Measurements from ENCODE around the gene URB1. TPM values are rescaled to one million over a fixed set of nuclear protein-coding genes. Genes with fewer than 3 reads are reported as not detected.

The URB1 gene
- total RNA-seq, 1 experiment from 2014 or later = 20.9 TPM

GRCh38 chr21:32331444-32332305 is 61.1 kb downstream of the URB1 start:
- DNase-seq (ENCODE audit: low spot score) = no peak
- in situ Hi-C loops (cut with HindIII; ENCODE audit: low sequenced_read_pairs) = no loop called here

GRCh38 chr21:32330784-32331311 is 62.0 kb downstream of the URB1 start:
- in situ Hi-C loops (cut with HindIII; ENCODE audit: low sequenced_read_pairs) = no loop called here
- DNase-seq (ENCODE audit: low spot score) = no peak

DNA sequence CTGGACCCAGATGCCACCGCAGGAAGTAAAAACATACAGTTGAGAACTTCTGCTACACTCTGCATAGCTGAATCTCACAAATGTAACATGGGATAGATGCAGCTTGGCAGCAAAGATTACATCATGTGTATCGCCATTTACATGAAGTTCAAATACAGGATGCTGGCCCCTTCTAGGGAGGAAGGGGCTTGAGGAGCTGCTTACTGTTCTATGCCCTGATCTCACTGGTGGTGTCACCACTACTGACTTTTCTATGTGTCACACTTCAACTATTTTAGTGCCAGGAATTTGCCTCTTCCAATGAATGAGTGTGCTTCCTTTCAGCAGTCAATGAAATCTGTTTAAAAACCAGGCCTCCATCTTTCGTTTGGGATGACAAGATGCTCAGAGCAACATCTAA is 63.0 kb downstream of the URB1 start:
- DNase-seq (ENCODE audit: low spot score) = no peak
- in situ Hi-C loops (cut with HindIII; ENCODE audit: low sequenced_read_pairs) = no loop called here

DNA sequence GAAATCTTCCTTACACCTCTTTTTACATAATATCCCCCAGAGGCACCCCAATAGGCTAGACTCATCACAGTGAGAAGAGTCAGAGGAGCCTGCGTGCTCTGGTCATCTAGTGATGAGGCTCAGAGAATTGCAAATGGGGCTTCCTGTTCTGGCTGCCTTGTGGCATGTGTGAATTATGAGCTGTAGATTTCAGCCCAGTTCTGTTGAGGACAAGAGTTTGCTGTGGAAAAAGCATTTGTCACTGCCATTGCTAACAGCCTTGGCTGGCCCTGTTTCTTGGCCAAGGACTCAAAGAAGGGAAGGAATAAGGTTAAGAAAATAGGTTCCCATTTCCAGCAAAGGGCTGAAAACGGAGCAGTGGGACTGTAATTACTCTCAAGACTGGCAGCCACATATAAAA is 63.5 kb downstream of the URB1 start:
- in situ Hi-C loops (cut with HindIII; ENCODE audit: low sequenced_read_pairs) = no loop called here
- no peak for DNase-seq (ENCODE audit: low spot score)

- in situ Hi-C loops (cut with HindIII; ENCODE audit: low sequenced_read_pairs) = no loop called here
- no peak for DNase-seq (ENCODE audit: low spot score)
Observed at GRCh38 chr21:32328595-32328994, 64.2 kb downstream of the URB1 start.

DNA sequence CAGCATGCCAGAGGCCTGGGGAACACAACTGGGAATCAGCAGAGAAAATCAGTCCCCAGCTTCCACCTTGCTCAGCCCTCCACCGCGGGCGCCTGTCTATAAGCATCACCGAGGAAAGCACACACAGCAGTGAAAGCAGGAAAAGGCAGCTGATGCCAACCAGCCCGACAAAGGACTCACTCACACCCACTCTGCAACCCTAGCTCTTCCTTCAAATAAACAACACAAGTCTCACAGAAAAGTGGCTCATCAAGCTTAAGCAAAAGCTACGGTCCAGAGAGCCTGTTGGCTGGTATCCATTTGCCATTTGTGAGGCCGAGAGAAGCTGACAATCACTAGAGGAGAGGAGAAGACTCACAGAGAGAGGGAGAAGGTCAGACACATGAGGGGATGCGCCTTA is 67.1 kb downstream of the URB1 start:
- in situ Hi-C loops (cut with HindIII; ENCODE audit: low sequenced_read_pairs) = no loop called here
- no peak for DNase-seq (ENCODE audit: low spot score)

GRCh38 chr21:32322676-32323075 is 70.1 kb downstream of the URB1 start:
- in situ Hi-C loops (cut with HindIII; ENCODE audit: low sequenced_read_pairs) = no loop called here
- DNase-seq (ENCODE audit: low spot score) = no peak

GRCh38 chr21:32322103-32322502 is 70.7 kb downstream of the URB1 start:
- no peak for DNase-seq (ENCODE audit: low spot score)

DNA sequence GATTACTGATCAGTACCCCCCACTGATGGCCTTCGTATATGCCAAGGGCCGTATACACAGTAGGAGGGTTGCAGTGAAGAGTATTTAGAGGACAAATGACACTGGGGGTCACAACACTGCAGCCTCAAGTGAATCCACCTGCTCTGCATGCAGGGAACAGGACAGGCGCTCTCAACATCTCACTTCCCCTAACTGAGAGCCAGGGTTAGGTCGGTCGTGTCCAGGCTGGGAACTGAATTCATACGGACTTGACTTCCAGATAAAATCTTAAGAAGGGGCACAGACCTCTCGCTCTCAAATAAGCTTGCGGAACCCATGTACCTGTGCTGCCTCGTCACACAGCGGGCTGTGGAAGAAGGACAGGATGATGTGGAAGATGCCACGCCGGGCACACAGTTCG is 71.3 kb downstream of the URB1 start:
- no peak for DNase-seq (ENCODE audit: low spot score)
- in situ Hi-C loops (cut with HindIII; ENCODE audit: low sequenced_read_pairs) = no loop called here

More at GRCh38 chr21:32322103-32322502, 70.7 kb downstream of the URB1 start:
- in situ Hi-C loops (cut with HindIII; ENCODE audit: low sequenced_read_pairs) = no loop called here

GRCh38 chr21:32320726-32321125 is 72.1 kb downstream of the URB1 start:
- in situ Hi-C loops (cut with HindIII; ENCODE audit: low sequenced_read_pairs) = no loop called here
- DNase-seq (ENCODE audit: low spot score) = no peak

GRCh38 chr21:32320059-32320458 is 72.8 kb downstream of the URB1 start:
- DNase-seq (ENCODE audit: low spot score) = no peak
- in situ Hi-C loops (cut with HindIII; ENCODE audit: low sequenced_read_pairs) = no loop called here

- in situ Hi-C loops (cut with HindIII; ENCODE audit: low sequenced_read_pairs) = no loop called here
- DNase-seq (ENCODE audit: low spot score) = no peak
Observed at GRCh38 chr21:32319012-32319411, 73.8 kb downstream of the URB1 start.

DNA sequence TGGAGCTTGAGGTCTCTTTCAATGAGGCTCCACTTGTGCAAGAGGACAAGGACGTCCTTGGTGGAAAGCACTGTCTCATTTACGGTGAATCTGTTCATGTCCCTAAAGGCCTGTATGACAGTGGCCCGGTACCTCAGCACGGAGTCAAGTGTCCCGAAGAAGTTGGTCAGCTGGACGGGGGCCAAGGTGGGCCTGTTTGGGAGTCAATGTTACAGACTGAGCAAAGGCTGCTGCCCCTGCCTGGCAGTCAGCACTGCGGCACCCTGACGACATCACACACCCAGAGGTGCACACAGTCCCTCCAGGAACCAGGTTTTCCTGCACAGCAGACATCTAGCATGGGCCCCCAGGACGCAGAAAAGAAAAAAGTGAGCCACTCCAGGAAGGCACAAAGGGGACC is 75.1 kb downstream of the URB1 start:
- no peak for DNase-seq (ENCODE audit: low spot score)
- in situ Hi-C loops (cut with HindIII; ENCODE audit: low sequenced_read_pairs) = no loop called here

GRCh38 chr21:32316361-32317215 is 76.2 kb downstream of the URB1 start:
- in situ Hi-C loops (cut with HindIII; ENCODE audit: low sequenced_read_pairs) = no loop called here
- no peak for DNase-seq (ENCODE audit: low spot score)

DNA sequence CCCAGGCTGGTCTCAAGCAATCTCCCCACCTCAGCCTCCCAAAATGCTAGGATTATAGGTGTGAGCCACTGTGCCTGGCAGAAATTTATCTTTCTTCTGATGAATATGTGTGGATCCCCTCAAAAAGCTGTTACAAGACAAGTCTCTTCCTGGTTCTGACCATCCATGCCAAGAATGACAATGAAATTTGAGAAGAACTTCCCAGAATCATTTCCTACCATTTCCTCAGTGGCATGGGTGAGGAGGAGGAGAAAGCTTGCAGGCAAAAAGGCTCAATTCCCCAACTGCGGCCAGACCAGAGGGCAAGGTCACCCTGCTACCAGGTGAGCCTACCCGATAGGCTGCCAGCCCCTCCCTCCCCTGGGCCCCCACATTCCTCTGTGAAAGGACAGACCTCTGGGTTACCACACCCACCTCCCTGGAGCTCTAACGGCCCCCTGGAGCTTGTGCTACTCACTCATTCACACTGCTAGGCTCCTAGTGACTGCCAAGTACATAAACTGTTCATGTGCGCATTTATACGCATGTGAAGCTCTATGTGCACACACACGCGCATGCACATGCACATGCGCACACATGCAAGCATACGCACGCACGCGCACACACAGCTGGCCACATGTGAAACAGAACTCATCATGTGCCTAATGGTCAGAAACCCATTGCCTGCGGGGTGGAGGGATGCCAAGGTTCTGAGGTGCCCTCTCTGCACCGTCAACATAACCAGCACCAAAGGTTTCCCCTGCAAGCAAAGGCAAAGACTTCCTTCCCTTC is 77.1 kb downstream of the URB1 start:
- in situ Hi-C loops (cut with HindIII; ENCODE audit: low sequenced_read_pairs) = no loop called here
- no peak for DNase-seq (ENCODE audit: low spot score)

DNA sequence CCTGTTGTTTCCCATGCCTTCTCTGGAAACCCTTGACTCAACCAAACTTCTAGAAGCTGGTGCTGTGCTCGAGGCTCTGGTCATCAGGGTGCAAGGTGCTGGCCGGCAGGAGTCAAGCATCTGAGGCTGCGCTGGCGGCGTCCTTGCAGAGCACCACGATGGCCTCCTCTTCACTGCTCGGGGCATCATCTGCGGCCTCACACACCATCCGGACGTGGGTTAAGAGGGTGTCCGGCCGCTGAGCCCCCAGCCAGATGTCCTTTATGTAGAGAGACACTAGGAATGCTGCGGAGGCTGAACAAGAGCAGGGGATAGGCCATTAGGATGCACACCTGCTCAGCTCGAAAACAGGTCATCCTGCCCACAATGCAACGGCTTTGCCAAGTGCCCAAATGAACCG is 78.0 kb downstream of the URB1 start:
- in situ Hi-C loops (cut with HindIII; ENCODE audit: low sequenced_read_pairs) = no loop called here
- no peak for DNase-seq (ENCODE audit: low spot score)

GRCh38 chr21:32312976-32313375 is 79.8 kb downstream of the URB1 start:
- no peak for DNase-seq (ENCODE audit: low spot score)
- in situ Hi-C loops (cut with HindIII; ENCODE audit: low sequenced_read_pairs) = no loop called here

DNA sequence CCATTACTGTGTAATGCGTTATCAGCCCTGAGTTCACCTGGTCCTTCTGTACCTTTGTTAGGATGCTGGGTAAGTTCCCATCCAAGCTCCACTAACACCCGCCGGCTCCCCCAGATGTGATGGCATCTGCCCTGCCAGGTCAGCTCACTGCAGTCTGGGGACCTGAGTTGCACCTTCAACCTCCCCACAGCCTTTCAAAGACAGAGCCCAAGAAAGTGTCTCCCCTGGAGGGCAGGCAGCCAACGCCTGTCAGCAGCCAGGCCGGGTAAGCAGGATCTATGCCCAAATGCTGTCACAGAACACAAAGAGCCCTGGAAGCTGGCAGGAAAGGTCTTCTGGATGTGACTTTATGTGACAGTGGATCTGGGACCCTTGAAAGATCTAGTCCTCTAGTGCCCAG is 80.5 kb downstream of the URB1 start:
- no peak for DNase-seq (ENCODE audit: low spot score)
- in situ Hi-C loops (cut with HindIII; ENCODE audit: low sequenced_read_pairs) = no loop called here

- DNase-seq (ENCODE audit: low spot score) = no peak
- in situ Hi-C loops (cut with HindIII; ENCODE audit: low sequenced_read_pairs) = no loop called here
Observed at GRCh38 chr21:32311621-32312020, 81.2 kb downstream of the URB1 start.

All from G401 (cell line).